Gastroesophageal sphincter (tissue), 4 donors: ENCODE data around the gene MPND. TPM values are rescaled to one million over a fixed set of nuclear protein-coding genes. Genes with fewer than 3 reads are reported as not detected.

Source experiments
- ATAC-seq: fragments of 150-250 bp; one replicate; pipeline ENCODE4 v1.9.1; 2016; ENCODE audit warnings: mild to moderate bottlenecking, moderate library complexity
- H3K27ac ChIP-seq, 4 donors: fragments of 200-600 bp; sonication (generic) in 3 of 4; 1 replicate in 3 of 4; 2 replicates in 1 of 4; pipeline ENCODE4 v1.5.1; 2016 to 2019
- H3K27me3 ChIP-seq: fragments of 200-600 bp; sonication (generic); one replicate; pipeline ENCODE4 v1.5.1; 2019
- H3K36me3 ChIP-seq, 2 donors: fragments of 200-600 bp; sonication (generic); one replicate each; pipeline ENCODE4 v1.5.1; 2019; ENCODE audit warnings: control low read depth in 1 of 2
- H3K4me1 ChIP-seq, 3 donors: fragments of 200-600 bp; sonication (generic); 1 replicate in 2 of 3; 2 replicates in 1 of 3; pipeline ENCODE4 v1.5.1; 2016 to 2019; ENCODE audit warnings: control low read depth in 2 of 3
- H3K4me3 ChIP-seq, 2 donors: fragments of 200-600 bp; sonication (generic); one replicate each; pipeline ENCODE4 v1.5.1; 2019; ENCODE audit warnings: mild to moderate bottlenecking in 1 of 2, moderate library complexity in 1 of 2
- H3K9me3 ChIP-seq, 3 donors: fragments of 200-600 bp; sonication (generic); one replicate each; pipeline ENCODE4 v1.5.1; 2017 to 2019; ENCODE audit warnings: control low read depth in 2 of 3
- CTCF ChIP-seq, 4 experiments: fragments of 200-600 bp in 2 of 4; fragments of 450-650 bp in 2 of 4; sonication (generic) in 1 of 4; IDR thresholded peaks; one replicate each; pipeline ENCODE4 v1.5.1; 2017 to 2019; ENCODE audit warnings: antibody characterized with exemption in 4 of 4, mild to moderate bottlenecking in 2 of 4, moderate library complexity in 2 of 4
- EP300 ChIP-seq: sonication (generic); formaldehyde crosslinking; IDR thresholded peaks from one replicate; pipeline ENCODE4 v1.6.1; 2017; ENCODE audit warnings: antibody characterized with exemption, mild to moderate bottlenecking
- POLR2A ChIP-seq, 2 donors: fragments of 450-650 bp; IDR thresholded peaks; one replicate each; pipeline ENCODE4 v1.6.1; 2017; ENCODE audit warnings: antibody characterized with exemption in 2 of 2, mild to moderate bottlenecking in 2 of 2, moderate library complexity in 1 of 2
- POLR2AphosphoS5 ChIP-seq: sonication (generic); formaldehyde crosslinking; IDR thresholded peaks from one replicate; pipeline ENCODE4 v1.6.1; 2017; ENCODE audit warnings: antibody characterized with exemption
- WGBS, 2 donors: methylation state at CpG; one replicate each; pipeline ENCODE4 v1.1.5; 2018; ENCODE audit warnings: low coverage in 1 of 2; 5-methylcytosine and 5-hydroxymethylcytosine counted together
- total RNA-seq, 4 donors: library from RNA; depleted of rRNA; stranded (reverse); fragments of >200 nt; gene quantifications; one replicate each; pipeline ENCODE4 v1.1.0, GENCODE V29; 2016

The MPND gene
- total RNA-seq, 4 donors from 2014 or later, result 4.7 to 7.5 (median 6.0) TPM

- peak overlapping the region in 3 of 4 donors; percentile 10 to 62 (median 57) for H3K27ac ChIP-seq
- no peaks in the 10 kb centered on the region for H3K9me3 ChIP-seq
- ATAC-seq, result no peak
- H3K36me3 ChIP-seq, result peaks cover 0 to 93% of the 10 kb centered on the region in 2 donors
- WGBS, 2 donors, result 65 to 72% methylated on average over 4 to 5 of the region's 50 CpGs
- H3K4me1 ChIP-seq, result peaks cover 0 to 28% (median 0%) of the 10 kb centered on the region in 3 donors
- TF ChIP-seq EP300 (no peak), POLR2AphosphoS5 (no peak), POLR2A (IDR thresholded peaks at IDR 0.05) (no peak), CTCF (IDR thresholded peaks at IDR 0.05) (no peak)
- H3K4me3 ChIP-seq, result no peak overlapping the region
- H3K27me3 ChIP-seq, result no peaks in the 10 kb centered on the region
These were observed 18.0 kb downstream of the MPND start for GRCh38 chr19:4361152-4362046.

GRCh38 chr19:4362101-4362828, 18.9 kb downstream of the MPND start:
- H3K36me3 ChIP-seq, result peaks cover 0 to 95% of the 10 kb centered on the region in 2 donors
- 40% methylated on average over 2 of the region's 32 CpGs; no CpG with 5 or more reads in 1 of the 2 donors for WGBS, 2 donors
- no peak overlapping the region for H3K4me3 ChIP-seq
- ATAC-seq, result no peak
- H3K4me1 ChIP-seq, result peaks cover 0 to 28% (median 0%) of the 10 kb centered on the region in 3 donors
- H3K9me3 ChIP-seq, result no peaks in the 10 kb centered on the region
- no peak for TF ChIP-seq POLR2AphosphoS5
- no peak for TF ChIP-seq EP300
- no peak for TF ChIP-seq CTCF (IDR thresholded peaks at IDR 0.05)
- no peak for TF ChIP-seq POLR2A (IDR thresholded peaks at IDR 0.05)
- peak overlapping the region in 2 of 4 donors; percentile 10 to 57 for H3K27ac ChIP-seq
- H3K27me3 ChIP-seq, result no peaks in the 10 kb centered on the region

GRCh38 chr19:4362831-4363545, 19.6 kb downstream of the MPND start:
- TF ChIP-seq CTCF (IDR thresholded peaks at IDR 0.05) (peak in 1 of 4 experiments; percentile 17), POLR2A (IDR thresholded peaks at IDR 0.05) (no peak)
- ATAC-seq, result no peak
- H3K4me1 ChIP-seq, result peaks cover 0 to 36% (median 6%) of the 10 kb centered on the region in 3 donors
- H3K4me3 ChIP-seq, result no peak overlapping the region
- no peaks in the 10 kb centered on the region for H3K9me3 ChIP-seq
- WGBS, 2 donors, result 71% methylated on average over 1 of the region's 22 CpGs; no CpG with 5 or more reads in 1 of the 2 donors
- peak overlapping the region in 1 of 4 donors; percentile 57 for H3K27ac ChIP-seq
- no peaks in the 10 kb centered on the region for H3K27me3 ChIP-seq
- peaks cover 0 to 96% of the 10 kb centered on the region in 2 donors for H3K36me3 ChIP-seq

- no peaks in the 10 kb centered on the region for H3K27me3 ChIP-seq
- H3K27ac ChIP-seq, result no peak overlapping the region
- H3K4me1 ChIP-seq, result peaks cover 0 to 43% (median 13%) of the 10 kb centered on the region in 3 donors
These were observed 20.4 kb downstream of the MPND start for GRCh38 chr19:4363571-4364304.

More at GRCh38 chr19:4363571-4364304, 20.4 kb downstream of the MPND start:
- no peak for ATAC-seq
- Histone ChIP-seq H3K36me3 (peaks cover 0 to 90% of the 10 kb centered on the region in 2 donors), H3K9me3 (no peaks in the 10 kb centered on the region), H3K4me3 (no peak overlapping the region)
- no CpG with 5 or more reads among the region's 26 CpGs for WGBS, 2 donors
- TF ChIP-seq EP300, result no peak
- TF ChIP-seq POLR2A (IDR thresholded peaks at IDR 0.05), result no peak
- TF ChIP-seq CTCF (IDR thresholded peaks at IDR 0.05), result no peak
- no peak for TF ChIP-seq POLR2AphosphoS5
